HCT116 (cell line): ENCODE data around the gene ESYT1. TPM values are rescaled to one million over a fixed set of nuclear protein-coding genes. Genes with fewer than 3 reads are reported as not detected.

Source experiments
- ATAC-seq: fragments of 200-7000 bp; cut with Tn5 transposase; 2 replicates; pipeline ENCODE4 v1.9.1; 2020; ENCODE audit warnings: mild to moderate bottlenecking, moderate library complexity
- BruUV-seq: library from RNA; stranded (reverse); fragments of 400-500 nt; replicated peaks from 2 replicates; lab custom pipeline; 2021; lab: Mats Ljungman, UMichigan
- CTCF ChIA-PET: fragments of 300-600 bp; sonication (Branson Sonifier 250); formaldehyde crosslinking; loops from one replicate; lab custom pipeline; 2021; ENCODE audit warnings: antibody characterized with exemption; lab: Charles Lee
- POLR2A ChIA-PET: fragments of 300-600, 350-600 bp; sonication (Branson Sonifier 250); formaldehyde crosslinking; loops from one replicate; lab custom pipeline; 2021; ENCODE audit warnings: antibody characterized with exemption; lab: Charles Lee
- RAD21 ChIA-PET, 2 experiments: fragments of 300-600 bp; sonication (Branson Sonifier 250); formaldehyde crosslinking; loops; one replicate each; lab custom pipeline; 2023; ENCODE audit warnings: low total read pairs in 2 of 2; ENCODE audit not compliant: uncharacterized antibody in 2 of 2, unreplicated experiment in 2 of 2, low non-redundant PET in 1 of 2; lab: Charles Lee
- DNase-seq: peaks from one replicate; pipeline ENCODE4 v3.0.0-alpha.2; 2010; ENCODE audit warnings: low read depth, low spot score
- H2AFZ ChIP-seq: fragments of 200-600 bp; shearing (Covaris generic), sonication (generic); 2 replicates; pipeline ENCODE4 v1.6.1; 2017; ENCODE audit warnings: low read depth, mixed run types, mixed read lengths, antibody characterized with exemption, low read length; ENCODE audit not compliant: poor library complexity, severe bottlenecking
- H3K27ac ChIP-seq: 2 replicates; pipeline ENCODE4 v1.5.1; 2012; ENCODE audit warnings: low read depth, low read length
- H3K27me3 ChIP-seq: fragments of 200-600 bp; sonication (generic); 2 replicates; pipeline ENCODE4 v1.6.1; 2016; ENCODE audit warnings: mixed run types, low read length, mixed read lengths; ENCODE audit not compliant: insufficient read depth
- H3K36me3 ChIP-seq, 2 experiments: fragments of 200-500 bp in 1 of 2; fragments of 200-600 bp in 1 of 2; sonication (Bioruptor generic) in 1 of 2; sonication (generic) in 1 of 2; 2 replicates each; pipeline versions ENCODE4 v1.5.1 to v1.6.1; 2014 to 2016; ENCODE audit warnings: low read length in 2 of 2, inconsistent platforms in 1 of 2, mixed read lengths in 1 of 2, mixed run types in 1 of 2; ENCODE audit not compliant: insufficient read depth in 2 of 2, control insufficient read depth in 1 of 2
- H3K4me1 ChIP-seq, 2 experiments: fragments of 200-600 bp in 1 of 2; sonication (generic) in 1 of 2; 2 replicates each; pipeline versions ENCODE4 v1.5.1 to v1.6.1; 2012 to 2017; ENCODE audit warnings: low read length in 2 of 2, inconsistent platforms in 1 of 2, mild to moderate bottlenecking in 1 of 2, mixed read lengths in 1 of 2, mixed run types in 1 of 2, moderate library complexity in 1 of 2; ENCODE audit not compliant: insufficient read depth in 2 of 2, control insufficient read depth in 1 of 2
- H3K4me2 ChIP-seq: fragments of 200-600 bp; sonication (generic); 2 replicates; pipeline ENCODE4 v1.6.1; 2017; ENCODE audit warnings: mixed run types, low read length, mixed read lengths
- H3K4me3 ChIP-seq, 2 experiments: fragments of 200-600 bp in 1 of 2; sonication (generic) in 1 of 2; replicated peaks in 1 of 2; 2 replicates each; pipeline ENCODE4 v1.5.1; 2011 to 2016; ENCODE audit warnings: low read length in 2 of 2, control low read depth in 1 of 2, low read depth in 1 of 2, mild to moderate bottlenecking in 1 of 2, mixed read lengths in 1 of 2, mixed run types in 1 of 2
- H3K79me2 ChIP-seq: fragments of 200-600 bp; sonication (generic); 2 replicates; pipeline ENCODE4 v1.6.1; 2017; ENCODE audit warnings: mild to moderate bottlenecking, mixed run types, low read length, moderate library complexity, mixed read lengths; ENCODE audit not compliant: insufficient read depth
- H3K9ac ChIP-seq: fragments of 200-600 bp; sonication (generic); 2 replicates; pipeline ENCODE4 v1.6.1; 2016; ENCODE audit warnings: low read length, mixed read lengths
- H3K9me2 ChIP-seq: fragments of 200-600 bp; sonication (generic), shearing (Covaris generic); 2 replicates; pipeline ENCODE4 v1.6.1; 2017; ENCODE audit warnings: mixed run types, mild to moderate bottlenecking, moderate library complexity; ENCODE audit not compliant: insufficient read depth
- H3K9me3 ChIP-seq, 2 experiments: fragments of 200-500 bp in 1 of 2; fragments of 200-600 bp in 1 of 2; sonication (Bioruptor generic) in 1 of 2; sonication (generic) in 1 of 2; 2 replicates each; pipeline ENCODE4 v1.6.1; 2014 to 2017; ENCODE audit warnings: low read length in 2 of 2, mixed read lengths in 2 of 2, inconsistent platforms in 1 of 2, low read depth in 1 of 2, mild to moderate bottlenecking in 1 of 2, mixed run types in 1 of 2, moderate library complexity in 1 of 2; ENCODE audit not compliant: control insufficient read depth in 1 of 2, insufficient read depth in 1 of 2
- H4K20me1 ChIP-seq: fragments of 200-600 bp; sonication (generic), shearing (Covaris generic); 2 replicates; pipeline ENCODE4 v1.6.1; 2017; ENCODE audit warnings: mixed run types, mild to moderate bottlenecking, moderate library complexity; ENCODE audit not compliant: insufficient read depth
- ATF3 ChIP-seq: IDR thresholded peaks from 2 replicates; pipeline ENCODE4 v1.6.1; 2012
- CBX3 ChIP-seq: IDR thresholded peaks from 2 replicates; pipeline ENCODE4 v1.6.1; 2012; ENCODE audit warnings: low read depth
- EGR1 ChIP-seq: IDR thresholded peaks from 2 replicates; pipeline ENCODE4 v1.6.1; 2012; ENCODE audit warnings: low read depth
- ELF1 ChIP-seq: IDR thresholded peaks from 2 replicates; pipeline ENCODE4 v1.6.1; 2012; ENCODE audit warnings: low read depth, borderline replicate concordance
- EZH2 ChIP-seq: fragments of 200-600 bp; sonication (generic); IDR thresholded peaks from 2 replicates; pipeline ENCODE4 v1.6.1; 2017; ENCODE audit warnings: antibody characterized with exemption, mixed run types
- POLR2AphosphoS5 ChIP-seq: IDR thresholded peaks from 2 replicates; pipeline ENCODE4 v1.6.1; 2011; ENCODE audit warnings: mild to moderate bottlenecking, low read depth, low read length, moderate library complexity
- SRF ChIP-seq: IDR thresholded peaks from 2 replicates; pipeline ENCODE4 v1.6.1; 2012; ENCODE audit warnings: low read depth
- YY1 ChIP-seq: IDR thresholded peaks from 2 replicates; pipeline ENCODE4 v1.6.1; 2011; ENCODE audit warnings: low read length, low read depth, moderate library complexity, mild to moderate bottlenecking; ENCODE audit not compliant: insufficient replicate concordance; ENCODE audit errors: extremely low read depth
- intact Hi-C: fragments of 100-400 bp; cut with micrococcal nuclease; formaldehyde crosslinking; loops from 2 replicates; pipeline ENCODE4 v1.10.0; 2022
- total RNA-seq: library from RNA; stranded (reverse); gene quantifications from one replicate; pipeline ENCODE4 v1.2.1, GENCODE V29; 2021; ENCODE audit not compliant: unreplicated experiment

The ESYT1 gene
- total RNA-seq, 1 experiment from 2014 or later: 80.9 TPM

- DNase-seq (no peak), ATAC-seq (no peak)
- H3K9ac ChIP-seq: no peak overlapping the region
- H2AFZ ChIP-seq: no peak overlapping the region
- CTCF ChIA-PET: no interaction called here
- RAD21 ChIA-PET: no interaction called here
- no peaks in the 10 kb centered on the region for H4K20me1 ChIP-seq
- H3K4me2 ChIP-seq: no peak overlapping the region
- H3K27me3 ChIP-seq: no peaks in the 10 kb centered on the region
- POLR2A ChIA-PET: no interaction called here
- H3K4me1 ChIP-seq: no peaks in the 10 kb centered on the region
- H3K27ac ChIP-seq: no peak overlapping the region; the same call in 1 of the 2 replicates
- no peaks in the 10 kb centered on the region for H3K9me2 ChIP-seq
- H3K4me3 ChIP-seq: no peak overlapping the region
- peaks cover 20% of the 10 kb centered on the region for H3K79me2 ChIP-seq
- TF ChIP-seq POLR2AphosphoS5: peak; percentile 24
- no peak for TF ChIP-seq SRF
- TF ChIP-seq ATF3: no peak
- no peaks in the 10 kb centered on the region for H3K9me3 ChIP-seq
- peaks cover 44 to 49% of the 10 kb centered on the region in 2 experiments for H3K36me3 ChIP-seq
- intact Hi-C loops: no loop called here
- no TSS peak for BruUV-seq
Observed at GRCh38 chr12:56165369-56165768, 37.3 kb downstream of the ESYT1 start.

- no TSS peak for BruUV-seq
- H3K36me3 ChIP-seq: peaks cover 39 to 47% of the 10 kb centered on the region in 2 experiments
Observed at GRCh38 chr12:56169229-56169759, 41.2 kb downstream of the ESYT1 start.

More at GRCh38 chr12:56169229-56169759, 41.2 kb downstream of the ESYT1 start:
- no peak overlapping the region for H3K4me2 ChIP-seq
- no peak for DNase-seq
- H2AFZ ChIP-seq: no peak overlapping the region
- no peak overlapping the region for H3K4me3 ChIP-seq
- CTCF ChIA-PET: no interaction called here
- no peak overlapping the region for H3K9ac ChIP-seq
- TF ChIP-seq CBX3: no peak
- no peak for TF ChIP-seq EZH2
- TF ChIP-seq EGR1: no peak
- TF ChIP-seq YY1: no peak
- TF ChIP-seq POLR2AphosphoS5: peak; percentile 28; the same call in 1 of the 2 replicates
- TF ChIP-seq ELF1: no peak
- TF ChIP-seq, all 23 proteins: peak for 1
- H3K79me2 ChIP-seq: no peaks in the 10 kb centered on the region
- no peaks in the 10 kb centered on the region for H3K9me3 ChIP-seq
- no peaks in the 10 kb centered on the region for H4K20me1 ChIP-seq
- H3K4me1 ChIP-seq: no peaks in the 10 kb centered on the region
- RAD21 ChIA-PET: no interaction called here
- H3K27me3 ChIP-seq: no peaks in the 10 kb centered on the region
- intact Hi-C loops: no loop called here
- no peaks in the 10 kb centered on the region for H3K9me2 ChIP-seq
- ATAC-seq: no peak
- H3K27ac ChIP-seq: no peak overlapping the region
- POLR2A ChIA-PET: no interaction called here
